ENCODE results near the gene PKLR. TPM values are rescaled to one million over a fixed set of nuclear protein-coding genes. Genes with fewer than 3 reads are reported as not detected.

The PKLR gene
- total and polyA plus RNA-seq, 2 of the 8 experiments (the other 6 are each of a cell fraction or from before 2014, with no cell fraction given): 2.3 to 7.5 TPM

GRCh38 chr1:155263067-155263466 is 38.2 kb downstream of the PKLR start (continued):
- TF ChIP-seq BRCA1 (IDR thresholded peaks at IDR 0.05; ENCODE audit: low read depth, low read length): no peak

All from H1 (cell line).